Embryonic facial prominence (tissue), 1 donor: ENCODE measurements around the gene REEP3.
A peak's percentile ranks its signal among the peaks of the same experiment; 100 is the strongest.
"Not testable (repeated sequence)": the region's sequence is repeated elsewhere in the genome, so short reads cannot be mapped to it uniquely, and the experiment has no call there.

Experiments
- DNase-seq: peaks from one replicate; pipeline ENCODE4 v3.0.0-alpha.2; 2016; ENCODE audit errors: extremely low spot score

Gene REEP3

DNA sequence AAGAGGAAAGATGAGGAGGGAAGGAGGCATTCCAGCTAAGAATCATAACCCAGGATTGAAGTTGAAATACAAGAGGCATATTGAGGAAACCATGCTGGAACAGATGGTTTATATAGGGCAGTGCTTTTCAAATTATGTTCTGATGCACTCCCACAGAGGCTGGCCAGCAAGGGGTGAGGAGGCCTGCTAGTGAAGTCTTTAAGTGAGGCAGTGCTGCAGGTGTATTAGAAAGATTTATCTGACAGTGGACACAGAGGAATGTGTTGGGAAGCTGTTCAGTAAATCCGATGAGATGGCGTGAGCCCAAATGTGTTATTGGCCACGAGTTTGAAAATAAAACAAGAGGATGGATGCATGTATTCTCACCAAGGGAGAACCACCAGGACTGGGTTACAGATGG is 28.6 kb downstream of the REEP3 start:
- no peak for DNase-seq

DNA sequence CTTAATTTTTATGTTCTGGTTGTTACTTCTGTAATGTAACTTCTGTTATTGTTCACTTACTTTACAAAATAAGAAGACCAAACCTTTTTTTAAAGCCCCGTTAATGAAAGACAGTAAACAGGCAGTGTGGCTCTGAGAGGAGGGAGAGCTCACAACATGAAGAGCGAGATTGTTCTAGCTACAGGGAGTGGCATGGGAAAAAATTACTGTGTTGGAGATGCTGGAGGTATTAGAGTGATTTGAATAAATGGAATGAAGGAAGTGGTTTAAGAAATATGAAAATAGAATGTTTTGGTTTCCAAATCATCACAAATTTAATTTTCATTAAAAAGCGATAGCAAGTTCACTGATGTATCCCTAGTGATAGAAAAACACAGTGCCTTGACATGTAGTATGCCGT is 31.8 kb downstream of the REEP3 start:
- no peak for DNase-seq

DNA sequence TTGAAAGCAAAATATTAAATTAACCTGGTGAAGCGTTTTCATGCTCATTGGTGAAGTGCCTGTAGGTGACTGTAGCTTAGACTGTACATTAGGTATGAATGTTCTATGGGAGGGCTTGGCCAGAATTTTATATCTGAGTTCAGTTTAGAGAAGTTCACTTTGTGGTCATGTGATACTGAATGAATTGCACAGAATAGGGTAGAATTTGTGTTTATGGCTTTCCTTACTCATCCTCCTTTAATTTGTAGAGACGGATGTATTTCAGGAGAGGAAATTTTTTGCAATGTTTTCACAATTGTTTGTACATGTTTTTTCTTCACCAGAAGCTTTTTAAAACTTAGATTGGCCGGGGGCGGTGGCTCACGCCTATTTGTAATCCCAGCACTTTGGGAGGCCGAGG is 32.3 kb downstream of the REEP3 start:
- no peak for DNase-seq

DNA sequence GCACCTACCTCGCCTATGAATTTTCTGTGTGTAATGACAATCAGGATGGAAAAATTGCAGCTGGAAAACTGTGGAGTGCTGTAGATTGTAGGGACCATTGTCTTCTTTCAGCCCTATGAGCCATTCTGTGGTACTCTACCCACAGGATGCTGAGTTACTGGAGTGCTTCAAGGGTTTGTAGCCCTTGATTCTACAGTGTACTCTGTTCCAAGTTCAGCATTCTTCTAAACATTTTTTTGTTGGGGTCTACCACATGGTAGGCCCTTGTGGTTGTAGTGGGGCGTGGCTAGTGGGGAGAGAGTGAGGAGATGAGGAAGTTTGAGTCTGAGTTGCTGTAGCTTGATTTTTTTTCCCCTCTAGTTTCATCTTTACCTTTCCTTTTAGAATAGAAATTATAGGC is 33.5 kb downstream of the REEP3 start:
- no peak for DNase-seq

DNA sequence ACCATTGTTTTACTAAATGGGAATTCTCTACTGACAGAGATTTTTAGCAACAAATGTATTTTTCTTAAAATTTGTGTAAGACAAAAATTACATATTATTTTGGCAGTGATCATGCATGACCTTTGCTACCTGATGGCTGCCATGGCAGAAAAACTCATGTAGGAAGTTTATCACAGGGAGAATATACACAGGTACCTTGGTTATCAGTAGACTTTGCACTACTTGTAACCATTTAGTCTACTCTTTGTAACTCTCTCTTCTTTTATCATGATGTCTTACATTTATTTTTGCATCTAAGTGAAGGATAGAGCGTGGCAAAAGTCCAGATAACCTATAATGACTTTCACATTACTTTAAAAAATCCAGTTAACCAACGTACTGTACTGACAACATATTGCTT is 34.1 kb downstream of the REEP3 start:
- no peak for DNase-seq

GRCh38 chr10:63558132-63558784 is 37.1 kb downstream of the REEP3 start:
- no peak for DNase-seq

DNA sequence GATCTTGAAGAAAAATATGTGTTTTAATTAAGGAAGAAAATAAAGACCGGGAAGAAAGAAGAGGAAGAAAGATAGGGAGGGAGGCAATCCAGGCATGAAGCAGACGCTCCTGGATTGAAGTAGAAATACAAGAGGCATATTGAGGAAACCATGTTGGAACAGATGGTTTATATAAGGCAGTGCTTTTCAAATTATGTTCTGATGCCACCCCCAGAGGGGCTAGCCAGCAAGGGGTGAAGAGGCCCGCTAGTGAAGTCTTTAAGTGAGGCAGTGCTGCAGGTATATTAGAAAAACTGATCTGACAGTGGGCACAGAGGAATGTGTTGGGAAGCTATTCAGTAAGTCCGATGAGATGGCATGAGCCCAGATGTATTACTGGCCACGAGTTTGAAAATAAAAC is 40.1 kb downstream of the REEP3 start:
- DNase-seq = no peak

- no peak for DNase-seq
Measured at GRCh38 chr10:63562391-63562790, 41.2 kb downstream of the REEP3 start.

DNA sequence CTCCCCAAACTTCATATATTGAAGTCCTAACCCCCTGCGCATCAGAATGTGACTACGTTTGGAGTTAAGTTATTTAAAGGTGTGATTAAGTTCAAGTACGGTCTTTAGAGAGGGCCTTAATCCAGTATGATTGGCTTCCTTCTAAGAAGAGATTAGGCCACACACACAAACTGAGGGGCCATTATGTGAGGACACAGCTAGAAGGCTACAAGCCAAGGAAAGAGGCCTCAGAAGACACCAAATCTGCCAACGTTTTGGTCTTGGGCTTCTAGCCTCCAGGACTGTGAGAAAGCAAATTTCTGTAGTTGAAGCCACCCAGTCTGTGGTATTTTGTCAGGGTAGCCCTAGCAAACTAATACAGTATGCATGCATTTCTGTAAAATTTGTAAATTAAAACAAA is 41.7 kb downstream of the REEP3 start:
- no peak for DNase-seq

DNA sequence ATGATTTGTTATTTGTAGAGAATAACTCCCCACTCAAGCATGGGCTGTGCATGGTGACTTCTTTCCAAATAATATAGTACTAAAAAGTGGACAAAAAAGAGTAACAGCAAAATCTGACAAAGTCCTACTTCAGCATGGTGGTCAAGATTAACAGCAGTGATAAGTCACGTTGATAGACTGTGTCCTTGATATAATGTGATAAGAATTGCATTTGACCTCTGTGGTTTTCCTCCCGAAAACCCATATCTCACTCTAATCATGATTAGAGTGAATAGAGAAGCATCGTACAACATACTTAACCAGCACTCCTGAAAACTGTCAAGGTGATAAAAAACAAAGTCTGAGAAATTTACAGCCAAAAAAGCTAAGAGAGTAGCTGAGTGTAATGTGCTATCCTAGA is 42.4 kb downstream of the REEP3 start:
- no peak for DNase-seq

- not testable (repeated sequence) for DNase-seq
Measured at GRCh38 chr10:63564731-63565130, 43.5 kb downstream of the REEP3 start.

DNA sequence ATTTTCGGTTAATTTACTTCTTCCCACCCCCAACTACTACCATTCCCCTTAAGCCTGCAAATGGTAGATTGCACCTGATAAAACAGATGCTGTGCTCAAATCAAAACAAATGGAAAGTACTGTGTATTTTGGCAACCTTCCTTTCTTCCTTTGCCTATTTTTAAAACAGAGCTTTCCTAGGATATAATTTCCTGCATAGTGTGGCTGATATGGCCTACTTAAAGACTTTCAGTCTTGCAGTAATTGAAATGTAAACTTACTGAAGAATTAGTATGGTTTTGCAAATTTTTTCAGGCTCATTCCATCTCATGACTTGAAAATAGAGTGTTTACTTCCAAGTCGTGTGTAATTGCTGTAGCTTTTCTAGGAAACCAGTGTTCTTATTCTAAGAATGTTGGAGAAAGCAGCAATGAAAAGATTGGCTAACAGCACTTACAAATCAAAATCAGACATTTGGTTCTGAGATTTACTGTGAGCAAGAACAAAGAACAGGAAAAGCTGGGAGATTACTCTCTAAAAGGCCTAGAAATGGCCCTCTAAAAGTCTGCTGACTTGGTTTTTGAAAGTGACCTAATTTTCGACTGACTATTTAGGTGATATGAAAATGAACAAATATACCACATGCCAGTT is 52.0 kb downstream of the REEP3 start:
- peak; percentile 68 for DNase-seq

DNA sequence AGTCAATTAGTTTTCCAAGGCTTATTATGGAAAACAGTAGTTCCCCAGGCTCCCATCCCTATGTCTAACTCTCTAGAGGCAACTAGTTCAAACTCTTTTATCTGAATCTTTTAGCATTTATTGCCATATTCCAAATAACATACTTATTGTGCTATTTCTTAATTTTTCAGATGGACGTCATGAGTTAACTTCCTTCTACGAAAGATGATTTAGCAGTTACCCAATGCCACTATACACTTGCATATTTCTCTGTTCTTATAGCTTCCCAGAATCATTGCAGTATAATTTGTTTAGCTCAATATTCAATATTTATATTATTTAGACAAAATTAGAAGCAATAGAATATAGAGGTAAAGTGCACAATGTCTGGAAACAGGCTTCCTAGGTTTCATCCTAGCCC is 52.8 kb downstream of the REEP3 start:
- DNase-seq = no peak

DNA sequence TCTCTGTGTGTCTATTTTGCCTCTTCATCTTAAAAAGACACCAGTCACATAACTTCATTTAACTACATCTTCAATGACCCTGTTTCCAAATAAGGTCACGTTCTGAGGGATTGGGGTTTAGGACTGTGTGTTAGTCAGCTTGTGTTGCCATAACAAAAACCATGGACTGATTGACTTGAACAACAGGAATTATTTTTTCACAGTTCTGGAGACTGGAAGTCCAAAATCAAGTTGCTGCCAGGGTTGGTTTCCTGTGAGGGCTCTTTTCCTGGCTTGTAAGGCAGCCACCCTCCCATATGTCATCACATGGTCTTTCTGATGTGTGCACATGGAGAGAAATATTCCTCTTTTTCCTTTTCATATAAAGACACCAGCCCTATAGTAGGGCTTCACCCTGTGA is 55.3 kb downstream of the REEP3 start:
- DNase-seq = no peak

- no peak for DNase-seq
Measured at GRCh38 chr10:63578501-63578900, 57.3 kb downstream of the REEP3 start.

- no peak for DNase-seq
Measured at GRCh38 chr10:63579371-63580014, 58.3 kb downstream of the REEP3 start.

DNA sequence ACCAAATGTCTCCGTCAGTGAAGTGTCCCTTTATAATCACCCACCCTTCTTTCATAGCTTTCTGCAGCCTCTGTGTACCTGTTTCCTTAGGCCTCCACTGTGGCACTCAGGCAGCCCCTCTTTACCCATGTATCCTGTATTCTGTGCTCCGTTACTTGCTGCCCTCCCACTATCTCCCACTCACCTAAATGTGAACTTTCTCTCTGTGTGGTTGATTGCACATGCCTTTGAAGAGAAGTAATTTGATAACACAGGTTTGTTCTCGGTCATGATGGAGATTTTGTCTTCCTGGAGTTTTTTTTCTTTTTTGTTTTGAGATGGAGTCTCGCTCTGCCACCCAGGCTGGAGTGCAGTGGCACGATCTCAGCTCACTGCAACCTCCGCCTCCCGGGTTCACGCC is 61.5 kb downstream of the REEP3 start:
- no peak for DNase-seq

- DNase-seq = no peak
Measured at GRCh38 chr10:63583397-63583796, 62.2 kb downstream of the REEP3 start.

- DNase-seq = peak; percentile 51
Measured at GRCh38 chr10:63583909-63584724, 62.9 kb downstream of the REEP3 start.

DNA sequence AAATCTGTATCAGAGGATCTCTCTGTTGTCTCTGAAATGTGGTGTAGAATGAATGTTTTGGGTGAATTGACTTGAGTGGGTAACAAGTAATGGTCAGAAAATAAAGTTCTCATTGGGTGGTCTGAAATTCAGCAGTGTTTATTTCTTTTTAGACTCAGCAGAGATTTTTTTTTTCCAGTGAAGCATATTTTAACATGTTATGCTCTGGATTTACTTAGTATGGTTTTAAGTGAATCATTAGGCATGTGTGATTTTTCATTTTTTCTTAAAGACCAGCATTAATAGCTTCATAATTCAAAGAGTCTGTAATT is 63.5 kb downstream of the REEP3 start:
- peak; percentile 24 for DNase-seq

DNA sequence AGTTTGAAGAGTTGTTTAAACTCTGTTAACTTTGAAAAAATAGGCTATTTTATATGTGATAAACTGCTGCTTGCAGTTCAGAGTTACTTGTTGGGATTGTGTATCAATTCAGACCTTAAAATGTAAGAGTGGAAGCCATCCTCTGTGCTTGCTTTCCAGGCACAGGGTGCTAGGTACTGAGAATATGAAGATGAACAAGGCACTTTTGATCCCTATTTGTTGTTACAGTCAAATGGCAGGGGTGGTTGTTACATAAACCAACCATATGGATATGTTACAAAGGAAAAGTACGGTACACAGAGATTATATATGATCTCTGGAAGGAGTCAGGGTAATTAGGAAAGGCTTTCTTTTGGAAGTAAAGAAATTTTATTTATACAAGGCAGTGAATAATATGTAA is 63.8 kb downstream of the REEP3 start:
- no peak for DNase-seq

- peak; percentile 25 for DNase-seq
Measured at GRCh38 chr10:63586043-63586442, 64.8 kb downstream of the REEP3 start.

GRCh38 chr10:63587191-63587590 is 66.0 kb downstream of the REEP3 start:
- DNase-seq = no peak
